GM18517 (cell line): ENCODE data around the gene BIN2.

Experiments
- ATAC-seq: cut with Tn5 transposase; IDR thresholded peaks from one replicate; pipeline ENCODE4 v1.9.1; 2021; ENCODE audit warnings: mild to moderate bottlenecking, moderate library complexity; ENCODE audit not compliant: unreplicated experiment

Gene BIN2

DNA sequence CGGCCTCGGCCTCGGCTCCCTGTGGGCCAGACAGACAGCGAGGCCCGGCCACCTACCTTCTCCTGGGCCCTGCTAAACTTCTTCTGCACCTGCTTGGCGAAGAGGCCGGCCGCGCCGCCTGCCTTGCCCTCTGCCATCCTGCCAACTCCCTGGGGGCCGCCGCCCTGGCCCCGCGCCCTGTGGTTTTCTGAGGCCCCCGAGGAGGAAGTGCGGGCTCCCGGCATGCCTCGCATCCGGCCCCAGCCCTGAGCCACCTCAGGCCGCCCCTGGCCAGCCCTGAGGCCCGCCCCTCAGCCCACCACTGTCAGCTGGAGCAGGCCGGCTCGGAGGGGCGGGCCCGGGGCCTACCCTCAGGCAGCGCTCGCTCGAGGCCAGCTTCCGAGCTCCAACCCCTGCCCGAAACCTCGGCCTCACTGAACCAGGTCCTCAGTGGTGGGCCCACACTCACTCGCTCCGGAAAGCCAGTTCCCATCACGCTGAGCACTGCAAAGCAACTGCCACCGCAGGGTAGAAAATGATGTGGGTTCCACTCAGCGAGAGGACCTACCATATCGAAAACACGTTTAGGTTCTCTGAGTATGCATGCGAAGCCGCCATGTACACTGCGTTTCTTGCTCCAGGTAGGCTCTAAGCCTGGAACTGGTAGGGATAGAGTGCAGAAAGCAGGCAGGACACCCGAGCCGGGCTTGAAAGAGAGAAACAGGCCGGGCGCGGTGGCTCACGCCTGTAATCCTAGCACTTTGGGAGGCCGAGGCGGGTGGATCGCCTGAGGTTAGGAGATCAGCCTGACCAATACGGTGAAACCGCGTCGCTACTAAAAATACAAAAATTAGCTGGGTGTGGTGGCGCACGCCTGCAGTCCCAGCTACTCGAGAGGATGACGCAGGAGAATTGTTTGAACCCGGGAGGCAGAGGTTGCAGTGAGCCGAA, at the start of gene BIN2:
Gene BIN2, minus strand, starts transcription at position 209 of the 930 bp plus-strand sequence. Its CDS starts 72 bp downstream, at position 137.
- peak; percentile 47 for ATAC-seq

DNA sequence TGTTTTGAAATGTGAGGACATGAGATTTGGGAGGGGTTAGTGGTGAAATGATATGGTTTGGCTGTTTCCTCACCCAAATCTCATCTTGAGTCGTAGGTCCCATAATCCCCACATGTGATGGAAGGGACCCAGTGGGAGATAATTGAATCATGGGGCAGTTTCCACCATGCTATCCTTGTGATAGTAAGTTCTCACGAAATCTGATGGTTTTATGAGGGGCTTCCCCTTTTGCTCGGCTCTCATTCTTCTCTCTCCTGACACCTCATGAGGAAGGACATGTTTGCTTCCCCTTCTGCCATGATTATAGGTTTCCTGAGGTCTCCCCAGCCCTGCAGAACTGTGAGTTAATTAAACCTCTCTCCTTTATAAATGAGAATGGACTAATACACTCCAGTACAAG, 49.2 kb upstream of the BIN2 start:
- ATAC-seq, result no peak

DNA sequence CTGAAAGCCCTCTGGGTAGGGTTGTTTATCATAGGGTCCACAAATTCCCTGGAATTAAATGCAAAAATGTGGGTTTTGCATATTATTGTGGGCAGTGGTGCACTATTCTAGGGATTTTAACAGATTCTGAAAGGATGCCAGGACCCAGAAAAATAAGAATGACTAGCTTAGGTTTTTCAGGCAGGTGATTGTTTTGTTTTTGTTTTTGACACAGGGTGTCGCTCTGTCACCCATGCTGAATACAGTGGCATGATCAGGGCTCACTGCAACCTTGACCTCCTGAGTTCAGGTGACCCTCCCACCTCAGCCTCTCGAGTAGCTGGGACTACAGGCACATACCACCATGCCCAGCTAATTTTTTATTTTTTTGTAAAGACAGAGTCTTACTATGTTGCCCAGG, 48.0 kb upstream of the BIN2 start:
- no peak for ATAC-seq

DNA sequence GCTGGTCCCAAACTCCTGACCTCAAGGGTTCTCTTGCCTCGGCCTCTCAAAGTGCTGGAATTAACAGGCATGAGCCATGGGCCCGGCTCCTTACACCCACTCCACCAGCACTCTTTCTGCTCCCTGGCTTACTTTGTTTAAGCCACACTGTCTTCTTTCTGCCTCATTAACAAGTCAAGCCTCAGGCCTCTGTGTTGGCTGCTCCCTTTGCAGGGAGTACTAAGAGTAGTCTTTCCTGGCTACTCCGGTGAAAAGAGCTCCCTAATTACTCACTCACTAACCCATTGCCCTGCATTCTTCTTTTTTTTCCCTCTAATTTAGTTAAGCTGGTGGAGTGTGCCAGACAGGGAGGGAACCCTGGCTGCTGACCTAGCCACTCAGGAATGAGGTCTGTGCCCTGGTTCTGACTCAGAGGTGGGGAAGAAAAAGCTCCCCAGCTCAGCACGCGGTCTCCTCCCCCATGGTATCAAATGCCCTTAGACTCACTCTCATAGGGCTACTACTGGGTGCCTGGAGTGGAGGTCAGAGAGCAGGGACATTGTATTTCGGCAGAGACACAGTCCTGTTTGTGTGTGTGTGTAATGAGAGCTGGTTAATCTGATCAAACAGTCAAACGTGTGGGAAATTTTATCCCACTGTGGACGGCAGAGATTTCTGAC, 47.5 kb upstream of the BIN2 start:
- no peak for ATAC-seq

DNA sequence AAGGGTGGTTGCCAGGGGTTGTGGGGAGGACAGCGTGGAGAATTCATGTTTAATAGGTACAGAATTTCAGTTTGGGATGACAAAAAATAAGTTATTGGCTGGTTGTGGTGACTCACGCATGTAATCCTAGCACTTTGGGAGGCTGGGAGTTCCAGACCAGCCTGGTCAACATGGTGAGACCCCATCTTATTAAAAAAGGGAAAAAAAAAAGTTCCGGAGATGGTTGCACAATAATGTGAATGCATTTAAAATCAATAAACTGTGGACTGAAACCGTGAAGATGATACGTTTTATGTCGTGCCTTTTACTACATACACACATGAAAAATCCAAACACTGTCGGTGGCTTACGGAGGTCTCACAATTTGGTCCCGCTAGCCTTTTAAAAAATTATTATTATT, 46.7 kb upstream of the BIN2 start:
- no peak for ATAC-seq

DNA sequence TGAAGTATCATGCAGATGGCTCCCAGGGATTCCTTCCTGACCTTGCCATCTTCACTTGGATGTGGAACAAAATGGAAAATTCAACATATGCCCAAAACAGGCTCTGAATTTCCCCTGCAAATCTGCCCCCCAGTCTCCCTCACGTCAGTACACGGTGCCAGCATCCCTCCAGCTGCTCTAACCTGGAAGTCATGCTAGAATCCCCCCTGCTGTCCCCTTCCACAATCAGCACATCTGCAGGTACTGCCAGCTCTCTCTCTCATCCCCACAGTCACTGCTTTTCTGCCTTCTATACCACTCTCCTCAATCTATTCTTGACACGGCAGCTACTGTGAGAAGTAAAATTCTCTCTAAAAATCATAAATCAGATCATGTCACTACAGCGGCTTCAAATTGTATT, 45.6 kb upstream of the BIN2 start:
- ATAC-seq, result no peak

DNA sequence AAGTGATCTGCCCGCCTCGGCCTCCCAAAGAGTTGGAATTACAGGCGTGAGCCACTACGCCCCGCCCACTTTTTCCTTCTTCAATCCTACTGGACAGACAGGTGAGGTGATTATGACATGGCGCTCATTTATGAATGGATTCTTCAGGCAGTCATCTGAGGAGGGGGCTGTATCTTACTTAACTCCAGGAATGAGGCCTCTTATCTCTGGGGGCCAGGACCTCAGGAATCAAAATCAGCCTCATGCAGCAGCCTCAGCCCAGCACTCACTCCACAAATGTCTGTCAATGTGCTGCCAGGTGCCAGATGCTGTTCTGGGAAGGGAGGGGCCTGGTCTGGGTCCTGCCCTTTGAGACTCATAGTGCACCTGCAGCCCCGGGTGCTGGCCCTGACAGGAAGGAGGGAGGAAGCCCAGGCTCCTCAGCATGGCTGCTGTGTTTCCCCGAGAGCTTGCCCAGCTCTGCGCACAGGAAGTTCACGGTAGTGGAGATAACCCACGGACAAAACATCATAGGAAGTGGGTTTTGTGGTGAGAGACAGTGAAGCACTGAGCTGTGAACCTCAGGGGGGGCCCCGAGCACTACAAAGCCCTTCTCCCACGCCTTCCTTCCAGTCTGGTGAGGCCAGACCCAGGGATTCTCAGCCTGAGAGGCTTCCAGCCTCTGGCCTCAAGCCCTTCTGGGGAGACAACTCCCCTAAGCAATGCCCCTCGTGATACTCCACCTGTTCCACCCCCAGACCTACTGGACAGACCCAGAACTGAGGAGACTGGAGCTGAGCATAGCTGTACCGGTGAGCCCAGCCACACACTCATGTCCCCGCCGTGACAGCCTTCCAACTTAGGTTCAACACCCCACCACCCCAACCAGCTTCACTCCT, 44.9 kb upstream of the BIN2 start:
- peak; percentile 98 for ATAC-seq

DNA sequence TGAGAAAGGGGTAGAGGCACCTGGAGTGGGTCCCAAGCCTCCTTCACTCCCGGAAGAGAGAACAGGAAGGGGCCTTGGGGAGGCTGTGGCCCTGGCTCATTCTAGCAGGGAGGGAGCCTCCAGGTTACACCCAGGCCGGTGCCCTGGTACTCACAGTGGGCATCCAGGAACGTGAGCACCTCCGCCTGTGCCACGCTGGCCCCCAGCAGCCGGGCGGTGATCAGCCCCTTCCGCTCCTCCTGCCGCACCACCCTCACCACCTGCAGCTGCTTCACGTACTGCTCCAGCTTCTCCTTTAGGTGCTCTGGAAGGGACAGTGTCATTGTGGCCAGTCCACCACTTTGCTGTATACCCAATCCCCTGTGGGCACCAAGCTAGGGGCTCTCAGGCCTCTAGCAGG, 41.3 kb upstream of the BIN2 start:
- no peak for ATAC-seq

DNA sequence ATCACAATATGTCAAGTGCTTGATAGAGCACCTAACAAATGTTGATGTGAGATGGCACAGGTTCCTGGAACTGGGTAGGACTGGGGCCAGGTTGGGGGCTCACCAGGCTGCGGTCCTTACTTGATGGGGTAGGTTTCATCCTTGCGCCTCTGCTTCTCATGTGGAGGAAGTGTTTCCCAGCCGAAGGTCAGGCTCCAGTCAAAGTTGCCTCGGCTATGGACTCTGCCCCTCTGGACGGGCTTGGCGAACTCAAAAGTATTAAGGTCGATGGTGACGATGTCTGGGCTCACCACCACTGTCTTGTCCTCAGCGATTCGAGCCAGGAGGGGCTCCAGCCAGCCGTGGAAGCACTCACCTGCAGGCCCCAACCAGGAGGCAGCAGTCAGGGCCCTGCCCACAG, 40.0 kb upstream of the BIN2 start:
- ATAC-seq, result no peak

DNA sequence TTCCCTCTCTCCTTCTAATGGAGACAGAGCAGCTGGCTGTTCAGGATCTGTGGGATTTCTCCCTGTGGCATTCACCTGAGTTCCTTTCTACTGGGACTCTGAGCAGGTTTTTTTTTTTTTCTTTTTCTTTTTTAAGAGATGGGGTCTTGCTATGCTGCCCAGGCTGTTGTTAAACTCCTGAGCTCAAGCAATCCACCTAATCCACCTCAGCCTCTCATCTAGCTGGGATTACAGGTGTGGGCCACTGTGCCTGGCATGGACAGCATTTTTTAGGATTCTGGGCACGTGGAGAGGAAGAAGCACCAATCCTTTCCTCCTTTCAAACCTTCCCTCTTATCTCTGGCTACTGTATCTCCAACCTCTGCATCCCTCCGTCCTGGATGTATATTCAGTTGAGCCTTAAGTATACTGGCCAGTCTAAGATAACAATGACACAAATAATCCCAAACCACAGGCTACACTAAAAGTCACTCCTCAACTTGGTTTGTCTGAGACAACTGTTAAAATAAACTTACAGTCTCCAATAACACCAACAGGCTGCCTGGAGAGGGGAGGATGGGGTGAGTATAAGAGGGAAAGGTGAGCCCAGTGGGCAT, 38.9 kb upstream of the BIN2 start:
- ATAC-seq, result no peak

DNA sequence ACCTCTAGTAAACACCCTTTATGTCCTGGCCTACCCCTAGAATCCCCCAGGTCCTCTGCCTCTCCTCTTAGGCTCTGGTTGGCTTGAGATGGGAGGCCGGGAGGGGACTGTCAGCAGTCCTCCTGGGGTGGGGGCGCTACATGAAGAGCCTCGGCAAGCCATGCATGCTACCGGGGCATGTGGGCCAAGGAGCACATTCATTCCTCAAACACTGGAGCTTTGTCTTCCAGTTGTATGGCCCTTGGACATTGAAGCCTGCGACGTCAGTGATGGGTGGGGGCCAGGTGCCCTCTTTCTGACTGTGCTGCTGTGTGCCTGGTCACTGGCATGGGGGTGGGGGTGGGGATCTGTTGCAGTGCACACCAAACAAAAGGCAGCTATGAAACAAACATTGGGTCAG, 38.3 kb upstream of the BIN2 start:
- no peak for ATAC-seq

DNA sequence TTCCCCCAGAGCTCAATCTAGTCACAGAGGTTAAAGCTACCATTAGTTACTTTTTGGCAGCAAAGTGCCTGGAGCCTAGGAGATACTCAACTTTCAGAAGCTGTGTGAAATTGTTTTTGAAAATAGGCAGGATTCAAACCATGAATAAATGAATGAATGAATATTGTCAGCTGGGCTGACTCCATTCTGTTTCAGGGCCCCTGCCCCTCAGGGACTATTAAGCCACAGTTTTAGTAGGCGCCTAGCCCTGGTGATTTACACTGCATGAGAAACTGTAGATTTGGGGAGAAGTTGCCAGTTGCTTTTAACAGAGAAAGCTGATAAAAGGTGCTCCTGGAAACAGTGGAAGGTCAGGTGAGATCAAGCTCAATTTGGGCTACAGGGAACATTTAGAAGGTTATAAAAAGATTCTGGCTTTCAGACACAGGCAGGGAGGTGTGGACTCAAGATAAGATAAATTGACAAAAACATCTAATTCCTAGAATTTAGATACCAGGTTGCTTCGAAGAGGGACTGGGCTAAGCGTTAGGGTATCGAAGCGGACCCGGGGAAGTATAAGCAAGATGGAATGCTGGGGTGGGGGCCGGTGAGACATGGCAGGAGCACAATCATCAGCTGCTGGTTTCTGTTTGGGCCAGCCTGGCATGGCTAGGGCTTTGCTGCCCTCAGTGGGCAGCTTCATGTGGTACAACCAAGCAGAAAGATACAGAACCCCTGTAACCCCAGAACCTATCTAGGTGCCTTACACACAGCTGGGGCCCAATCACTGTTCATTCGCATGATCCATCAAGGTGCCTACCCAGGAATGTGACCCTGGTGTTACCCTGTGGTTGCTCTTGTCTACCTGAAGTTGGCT, 37.4 kb upstream of the BIN2 start:
- ATAC-seq, result no peak

DNA sequence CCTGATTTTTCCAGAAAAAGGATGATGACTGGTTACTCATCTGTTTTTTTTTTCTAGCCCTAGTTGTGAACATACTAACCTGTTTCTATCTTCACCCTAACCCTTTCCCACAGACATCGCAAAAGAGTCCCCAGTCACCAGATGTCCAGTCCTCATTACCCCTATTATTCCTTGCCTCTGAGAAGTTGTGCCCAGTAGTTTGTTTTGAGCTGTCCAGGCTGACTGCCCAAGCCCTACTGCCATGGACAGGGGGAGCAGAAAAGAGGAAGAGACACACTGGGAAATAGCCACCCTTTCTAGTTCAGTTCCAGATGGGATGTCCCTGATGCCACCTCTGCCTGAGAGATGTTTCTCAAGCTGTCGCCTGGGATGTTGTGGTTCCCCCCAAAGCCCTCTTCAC, 36.3 kb upstream of the BIN2 start:
- no peak for ATAC-seq

DNA sequence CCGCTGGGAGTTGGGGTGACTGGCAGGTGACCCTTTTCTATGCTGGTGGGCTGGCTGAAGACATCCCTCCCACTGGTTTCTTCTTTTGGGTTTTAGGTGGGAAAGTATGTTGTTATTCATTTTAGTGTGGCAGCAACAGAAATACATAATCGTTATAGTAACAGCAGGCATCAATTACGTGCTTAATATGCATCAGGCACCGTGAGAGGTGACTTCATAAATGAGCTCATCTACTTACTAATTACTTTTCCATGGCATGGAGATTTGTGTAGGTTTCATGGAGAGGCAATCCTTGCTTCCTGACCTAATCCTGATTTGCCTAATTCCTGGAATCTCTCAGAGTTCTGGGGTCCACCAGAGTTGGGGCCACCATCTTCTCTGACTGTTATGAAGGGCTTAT, 35.9 kb upstream of the BIN2 start:
- no peak for ATAC-seq

DNA sequence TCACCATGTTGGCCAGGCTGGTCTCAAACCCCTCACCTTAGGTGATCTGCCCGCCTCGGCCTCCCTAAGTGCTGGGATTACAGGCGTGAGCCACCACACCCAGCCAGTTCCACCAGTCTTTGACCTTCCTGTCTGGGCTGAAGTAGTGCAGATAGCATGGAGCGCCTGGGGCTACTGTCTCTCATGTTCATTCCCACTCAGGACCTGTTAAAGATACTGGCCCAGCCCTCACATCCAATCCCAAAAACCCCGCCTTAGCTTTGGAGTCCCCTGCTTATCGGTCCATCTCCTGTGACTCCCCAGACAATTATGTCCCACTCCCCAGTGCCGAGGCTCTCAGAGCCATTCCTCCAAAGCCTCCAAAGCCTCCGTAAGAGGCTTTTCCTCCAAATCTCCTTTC, 34.5 kb upstream of the BIN2 start:
- no peak for ATAC-seq

DNA sequence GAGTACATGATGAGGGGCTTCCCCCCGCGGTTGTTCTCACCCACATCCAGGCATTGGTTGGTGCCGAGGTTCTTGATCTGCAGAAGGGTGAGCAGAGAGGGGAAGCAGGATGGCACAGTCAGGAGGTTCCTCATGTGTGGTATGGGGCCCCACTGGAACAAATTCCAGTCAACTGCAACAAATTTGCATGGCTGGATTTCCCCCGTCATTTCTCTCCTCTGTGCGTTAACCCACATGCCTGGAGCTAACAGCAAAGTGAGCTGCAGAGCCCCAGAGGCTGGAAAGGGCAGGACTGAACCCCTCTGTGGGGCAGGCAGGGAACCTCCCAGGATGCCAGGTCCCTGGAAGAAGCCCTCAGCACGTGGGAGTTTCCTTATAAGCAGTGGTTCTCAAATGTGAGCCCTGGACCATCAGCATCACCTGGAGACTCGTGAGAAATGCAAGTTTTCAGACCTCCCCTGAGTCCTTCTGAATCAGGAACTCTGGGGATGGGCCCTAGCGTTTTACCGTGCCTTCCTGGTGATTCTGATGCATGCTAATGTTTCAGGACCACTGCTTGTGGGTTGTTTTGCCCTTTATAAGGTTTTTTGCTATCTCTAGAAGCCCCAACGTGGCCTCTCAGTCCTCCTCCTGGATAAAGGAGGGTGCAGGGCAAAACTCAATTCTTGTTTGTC, 33.5 kb upstream of the BIN2 start:
- no peak for ATAC-seq

DNA sequence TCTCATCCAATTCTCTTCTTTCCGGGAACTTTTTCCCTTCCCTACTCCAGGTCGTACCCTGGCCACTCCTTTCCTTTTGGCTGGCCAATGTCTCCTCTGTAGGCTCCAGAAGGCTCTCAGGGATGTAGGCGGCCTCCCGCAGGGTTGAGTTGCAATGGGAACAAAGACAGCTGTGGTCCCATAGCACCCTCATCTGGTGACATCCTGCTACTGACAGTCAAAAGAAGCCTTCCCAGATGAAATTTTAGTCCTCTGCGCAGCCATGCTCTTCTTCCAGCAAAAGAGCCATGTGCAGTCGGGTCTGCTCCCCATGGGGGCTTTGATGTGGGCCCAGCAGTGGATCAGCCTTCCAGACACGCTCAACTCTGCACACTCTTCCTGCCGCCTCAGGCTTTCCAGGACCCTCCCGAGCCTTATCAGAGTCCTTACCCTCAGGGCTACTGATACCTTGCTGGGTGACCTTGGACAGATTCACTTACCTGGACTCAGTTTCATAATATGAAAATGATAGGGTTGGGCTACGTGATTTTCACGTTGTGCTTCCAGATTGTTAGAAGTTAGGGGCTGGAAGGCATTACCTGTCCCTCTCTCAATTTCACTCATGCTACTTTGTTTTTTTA, 28.0 kb upstream of the BIN2 start:
- no peak for ATAC-seq

DNA sequence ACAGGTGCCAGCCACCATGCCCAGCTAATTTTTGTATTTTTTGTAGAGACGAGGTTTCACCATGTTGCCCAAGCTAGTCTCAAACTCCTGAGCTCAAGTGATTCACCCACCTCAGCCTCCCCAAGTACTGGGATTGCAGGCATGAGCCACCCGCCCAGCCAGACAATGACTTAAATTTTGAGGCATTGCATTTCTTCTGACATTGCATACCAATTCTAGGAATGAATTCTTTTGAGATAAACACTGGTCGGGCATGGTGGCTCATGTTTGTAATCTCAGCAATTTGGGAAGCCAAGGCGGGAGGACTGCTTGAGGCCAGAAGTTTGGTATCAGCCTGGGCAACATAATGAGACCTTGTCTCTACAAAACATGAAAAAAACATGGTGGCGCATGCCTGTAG, 25.1 kb upstream of the BIN2 start:
- ATAC-seq, result no peak

DNA sequence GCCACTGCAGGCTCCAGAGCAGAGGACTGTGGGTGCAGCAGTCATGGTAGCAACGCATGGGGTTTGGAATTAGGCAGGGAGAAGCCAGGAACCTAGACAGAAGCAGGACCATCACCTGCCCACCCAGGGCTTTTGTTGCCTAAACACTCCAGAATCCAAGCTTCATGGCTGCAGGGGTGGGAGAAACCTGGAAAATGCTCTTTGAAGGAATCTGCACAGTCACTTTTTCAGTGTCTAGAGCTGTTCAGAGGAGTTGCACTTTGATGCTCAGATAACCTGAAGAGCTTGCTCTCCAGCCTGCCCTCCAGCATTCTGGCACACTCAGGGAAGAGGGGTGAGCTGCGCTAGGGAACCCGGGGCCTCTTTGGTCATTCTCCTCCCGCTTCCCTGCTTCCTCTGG, 24.1 kb upstream of the BIN2 start:
- ATAC-seq, result no peak
